SK-N-SH treated with all-trans-retinoic acid at 6 μM for 48 hours (cell line): ENCODE data around the gene FAM210A.

ENCODE experiments used
- ATAC-seq: fragments of 200-7000 bp; cut with Tn5 transposase; 3 replicates; pipeline ENCODE4 v1.9.1; 2020; ENCODE audit warnings: mild to moderate bottlenecking, moderate library complexity
- ARNTL ChIP-seq: fragments of 450-650 bp; formaldehyde crosslinking; IDR thresholded peaks from 2 replicates; pipeline ENCODE4 v1.5.0; 2020; ENCODE audit warnings: low read depth, mild to moderate bottlenecking, moderate library complexity, borderline replicate concordance
- CSDC2 ChIP-seq: fragments of 250-450 bp; sonication (Bioruptor Pico); IDR thresholded peaks from 2 replicates; pipeline ENCODE4 v1.5.0; 2020; ENCODE audit warnings: mild to moderate bottlenecking, moderate library complexity
- ESRRG ChIP-seq: fragments of 250-450 bp; sonication (Bioruptor Pico); IDR thresholded peaks from 2 replicates; pipeline ENCODE4 v1.6.1; 2021; ENCODE audit warnings: mild to moderate bottlenecking
- GLIS3 ChIP-seq: fragments of 250-450 bp; sonication (Bioruptor Pico); IDR thresholded peaks from 2 replicates; pipeline ENCODE4 v1.5.0; 2020; ENCODE audit warnings: mild to moderate bottlenecking, moderate library complexity
- ISL1 ChIP-seq: fragments of 250-450 bp; sonication (Bioruptor Pico); IDR thresholded peaks from 2 replicates; pipeline ENCODE4 v2.1.2; 2022; ENCODE audit warnings: mild to moderate bottlenecking, moderate library complexity
- OSR1 ChIP-seq: fragments of 250-450 bp; sonication (Bioruptor Pico); IDR thresholded peaks from 2 replicates; pipeline ENCODE4 v1.8.0; 2022; ENCODE audit warnings: moderate library complexity, mild to moderate bottlenecking, inconsistent platforms
- PPARA ChIP-seq: fragments of 250-450 bp; sonication (Bioruptor Pico); IDR thresholded peaks from 2 replicates; pipeline ENCODE4 v1.5.0; 2020; ENCODE audit warnings: mild to moderate bottlenecking, borderline replicate concordance
- RARB ChIP-seq: fragments of 250-450 bp; sonication (Bioruptor Pico); IDR thresholded peaks from 2 replicates; pipeline ENCODE4 v1.8.0; 2021; ENCODE audit warnings: mild to moderate bottlenecking, moderate library complexity
- TCF4 ChIP-seq: fragments of 250-450 bp; sonication (Bioruptor Pico); IDR thresholded peaks from 2 replicates; pipeline ENCODE4 v1.8.0; 2021; ENCODE audit warnings: mild to moderate bottlenecking, moderate library complexity, borderline replicate concordance
- TOX ChIP-seq: fragments of 250-450 bp; sonication (Bioruptor Pico); IDR thresholded peaks from 2 replicates; pipeline ENCODE4 v1.8.0; 2021; ENCODE audit warnings: mild to moderate bottlenecking, moderate library complexity, borderline replicate concordance
- ZC3H10 ChIP-seq: fragments of 250-450 bp; sonication (Bioruptor Pico); IDR thresholded peaks from 2 replicates; pipeline ENCODE4 v1.5.1; 2021; ENCODE audit warnings: mild to moderate bottlenecking, moderate library complexity
- ZFP3 ChIP-seq: fragments of 250-450 bp; sonication (Bioruptor Pico); IDR thresholded peaks from 2 replicates; pipeline ENCODE4 v1.5.0; 2020; ENCODE audit warnings: mild to moderate bottlenecking, moderate library complexity
- ZNF70 ChIP-seq: fragments of 450-650 bp; formaldehyde crosslinking; IDR thresholded peaks from 2 replicates; pipeline ENCODE4 v1.5.0; 2020; ENCODE audit warnings: mild to moderate bottlenecking, moderate library complexity
- ZNF8 ChIP-seq: fragments of 450-650 bp; formaldehyde crosslinking; IDR thresholded peaks from 2 replicates; pipeline ENCODE4 v1.5.0; 2020; ENCODE audit warnings: mild to moderate bottlenecking, moderate library complexity
- TF ChIP-seq, protein P1 (sequence below): fragments of 250-450 bp; sonication (Bioruptor Pico); IDR thresholded peaks from 2 replicates; pipeline ENCODE4 v1.5.1; 2021; ENCODE audit warnings: mild to moderate bottlenecking, moderate library complexity
- TF ChIP-seq, protein P2 (sequence below): fragments of 250-450 bp; sonication (Bioruptor Pico); IDR thresholded peaks from 2 replicates; pipeline ENCODE4 v1.5.1; 2020; ENCODE audit warnings: low read depth, mild to moderate bottlenecking, moderate library complexity
- TF ChIP-seq, protein P3 (sequence below): fragments of 250-450 bp; sonication (Bioruptor Pico); IDR thresholded peaks from 2 replicates; pipeline ENCODE4 v1.5.0; 2020; ENCODE audit warnings: mild to moderate bottlenecking, moderate library complexity
- TF ChIP-seq, protein P4 (sequence below): fragments of 250-450 bp; sonication (Bioruptor Pico); IDR thresholded peaks from 2 replicates; pipeline ENCODE4 v1.8.0; 2021; ENCODE audit warnings: low read depth, mild to moderate bottlenecking, moderate library complexity, borderline replicate concordance

The FAM210A gene

DNA sequence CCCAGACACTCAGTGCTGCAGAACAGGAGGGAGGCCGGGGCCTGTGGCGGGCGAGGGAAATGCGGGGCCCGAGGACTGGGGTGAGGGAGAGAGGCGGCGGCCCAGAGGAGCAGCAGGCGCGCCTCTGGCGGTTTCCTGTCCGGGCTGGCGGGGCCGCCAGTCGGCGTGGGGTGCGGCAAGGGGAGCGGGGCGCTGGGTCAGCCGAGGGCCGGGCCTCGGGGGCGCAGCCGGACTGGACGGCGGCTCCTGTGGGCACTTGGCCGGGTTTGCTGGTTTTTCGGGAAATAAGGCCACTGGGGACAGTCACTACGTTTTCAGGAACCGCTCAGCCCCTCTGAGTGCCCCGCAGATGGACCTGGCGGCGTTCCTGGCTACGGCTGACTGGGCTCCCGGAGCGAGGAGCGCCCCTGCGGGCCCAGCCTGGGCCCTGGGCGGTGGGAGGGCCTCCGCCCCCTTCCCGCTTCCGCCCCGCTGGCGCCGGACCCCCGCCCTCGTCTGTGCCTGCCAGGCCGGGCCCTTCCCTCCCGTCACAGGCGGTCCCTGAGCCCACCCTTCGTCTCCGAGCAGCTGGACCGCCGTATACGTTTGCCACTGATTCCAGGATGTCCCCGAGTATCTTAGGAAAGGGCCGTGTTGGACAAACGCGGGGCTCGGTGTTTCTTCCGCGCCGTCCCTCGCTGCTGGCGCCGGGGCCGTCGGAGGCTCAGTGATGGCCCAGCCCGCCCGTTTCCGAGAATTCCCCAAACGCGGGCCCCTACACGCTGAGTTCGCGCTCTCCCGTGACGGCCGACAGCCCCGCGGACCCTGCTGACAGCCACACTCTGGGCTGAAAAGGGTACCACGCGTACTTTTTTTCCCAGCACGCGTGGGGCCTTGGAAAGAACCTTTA lies 84.6 kb downstream of the FAM210A start (continued):
- TF ChIP-seq, protein P1, sequence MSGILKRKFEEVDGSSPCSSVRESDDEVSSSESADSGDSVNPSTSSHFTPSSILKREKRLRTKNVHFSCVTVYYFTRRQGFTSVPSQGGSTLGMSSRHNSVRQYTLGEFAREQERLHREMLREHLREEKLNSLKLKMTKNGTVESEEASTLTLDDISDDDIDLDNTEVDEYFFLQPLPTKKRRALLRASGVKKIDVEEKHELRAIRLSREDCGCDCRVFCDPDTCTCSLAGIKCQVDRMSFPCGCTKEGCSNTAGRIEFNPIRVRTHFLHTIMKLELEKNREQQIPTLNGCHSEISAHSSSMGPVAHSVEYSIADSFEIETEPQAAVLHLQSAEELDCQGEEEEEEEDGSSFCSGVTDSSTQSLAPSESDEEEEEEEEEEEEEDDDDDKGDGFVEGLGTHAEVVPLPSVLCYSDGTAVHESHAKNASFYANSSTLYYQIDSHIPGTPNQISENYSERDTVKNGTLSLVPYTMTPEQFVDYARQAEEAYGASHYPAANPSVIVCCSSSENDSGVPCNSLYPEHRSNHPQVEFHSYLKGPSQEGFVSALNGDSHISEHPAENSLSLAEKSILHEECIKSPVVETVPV (CRISPR knock-in tag): no peak
- no peak for TF ChIP-seq RARB (CRISPR knock-in tag)
- TF ChIP-seq GLIS3 (CRISPR knock-in tag): no peak
- TF ChIP-seq CSDC2 (CRISPR knock-in tag): no peak
- no peak for TF ChIP-seq ZC3H10
- no peak for TF ChIP-seq PPARA

DNA sequence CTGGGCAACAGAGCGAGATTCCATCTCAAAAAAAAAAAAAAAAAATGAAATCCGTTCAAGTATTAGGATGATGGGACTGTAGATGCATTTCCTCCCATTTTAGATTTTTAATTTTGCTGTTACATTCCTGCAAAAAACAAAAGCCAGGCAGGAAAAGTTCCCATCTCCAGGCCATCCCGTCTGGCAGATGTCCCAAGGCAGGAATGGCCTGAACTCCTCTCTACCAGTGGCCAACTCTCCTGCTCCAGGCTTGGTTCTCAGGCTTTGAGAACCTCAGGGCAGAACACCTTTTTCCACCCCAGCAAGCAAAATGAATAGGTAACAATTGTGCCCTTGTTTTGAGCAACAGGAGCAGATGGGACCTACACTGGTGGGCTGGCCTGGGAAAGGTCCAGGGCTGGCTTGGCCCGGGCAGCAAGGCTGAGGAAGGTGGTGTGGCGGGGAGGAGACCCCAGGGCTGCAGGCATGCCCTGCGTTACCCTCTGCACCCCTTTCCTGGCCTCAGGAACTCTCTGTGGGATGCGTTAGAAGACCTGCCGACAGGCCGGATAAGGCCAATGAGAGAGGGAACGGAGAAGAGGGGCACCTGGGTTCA lies 86.0 kb downstream of the FAM210A start:
- no peak for ATAC-seq
- no peak for TF ChIP-seq OSR1 (CRISPR knock-in tag)
- TF ChIP-seq PPARA: no peak
- TF ChIP-seq, protein P2, sequence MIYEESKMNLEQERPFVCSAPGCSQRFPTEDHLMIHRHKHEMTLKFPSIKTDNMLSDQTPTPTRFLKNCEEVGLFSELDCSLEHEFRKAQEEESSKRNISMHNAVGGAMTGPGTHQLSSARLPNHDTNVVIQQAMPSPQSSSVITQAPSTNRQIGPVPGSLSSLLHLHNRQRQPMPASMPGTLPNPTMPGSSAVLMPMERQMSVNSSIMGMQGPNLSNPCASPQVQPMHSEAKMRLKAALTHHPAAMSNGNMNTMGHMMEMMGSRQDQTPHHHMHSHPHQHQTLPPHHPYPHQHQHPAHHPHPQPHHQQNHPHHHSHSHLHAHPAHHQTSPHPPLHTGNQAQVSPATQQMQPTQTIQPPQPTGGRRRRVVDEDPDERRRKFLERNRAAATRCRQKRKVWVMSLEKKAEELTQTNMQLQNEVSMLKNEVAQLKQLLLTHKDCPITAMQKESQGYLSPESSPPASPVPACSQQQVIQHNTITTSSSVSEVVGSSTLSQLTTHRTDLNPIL (CRISPR knock-in tag): no peak
- TF ChIP-seq ARNTL: no peak
- TF ChIP-seq CSDC2 (CRISPR knock-in tag): no peak
- TF ChIP-seq ESRRG (CRISPR knock-in tag): no peak
- TF ChIP-seq, protein P1 (CRISPR knock-in tag): no peak

DNA sequence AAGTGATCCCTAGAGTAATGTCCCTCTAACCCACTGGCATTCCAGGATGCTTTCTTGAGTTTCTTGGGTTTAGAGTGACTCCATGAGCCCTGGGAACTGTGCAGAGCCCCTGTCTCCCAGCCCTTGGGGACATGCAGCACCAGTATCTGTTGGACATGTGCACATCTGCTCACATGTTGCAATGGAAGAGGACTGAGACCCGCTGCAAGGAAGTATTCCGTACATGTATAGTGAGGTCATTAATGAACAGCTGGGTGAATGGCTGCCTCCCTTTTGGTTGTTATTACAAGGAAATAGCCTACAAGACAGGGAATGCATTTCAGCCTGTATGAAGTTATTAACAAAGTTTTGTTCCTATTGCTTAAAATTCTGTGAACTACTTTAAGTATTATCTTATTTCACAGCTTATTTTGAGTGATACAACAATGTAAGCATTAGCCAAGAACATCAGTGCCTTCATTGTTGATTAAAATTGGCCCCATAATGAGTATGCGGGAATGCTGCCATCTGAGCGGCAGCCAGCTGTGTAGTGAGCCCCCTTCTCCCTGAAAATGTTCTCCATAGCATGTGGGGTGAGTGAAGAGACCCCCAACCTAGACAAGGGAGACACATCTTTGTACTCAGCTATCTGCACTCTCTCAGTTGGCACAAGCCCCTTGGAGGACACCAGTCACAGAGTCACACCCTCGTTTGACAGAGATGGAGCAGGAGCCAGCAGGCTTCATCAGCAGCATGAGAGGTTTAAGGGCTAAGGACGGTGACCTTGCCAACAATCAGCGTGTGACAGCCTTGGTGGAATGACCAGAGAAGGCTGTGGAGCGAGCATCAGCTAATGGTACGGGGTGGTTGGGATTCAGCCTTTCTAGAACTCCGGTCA lies 87.4 kb downstream of the FAM210A start:
- TF ChIP-seq ZNF8 (CRISPR knock-in tag): no peak
- no peak for TF ChIP-seq TCF4
- TF ChIP-seq ISL1: no peak
- no peak for TF ChIP-seq GLIS3 (CRISPR knock-in tag)
- TF ChIP-seq ZC3H10: no peak
- no peak for TF ChIP-seq ZFP3
- TF ChIP-seq TOX: no peak
- TF ChIP-seq, protein P2 (CRISPR knock-in tag): no peak
- TF ChIP-seq, all 23 proteins: peak for 0
- no peak for ATAC-seq

DNA sequence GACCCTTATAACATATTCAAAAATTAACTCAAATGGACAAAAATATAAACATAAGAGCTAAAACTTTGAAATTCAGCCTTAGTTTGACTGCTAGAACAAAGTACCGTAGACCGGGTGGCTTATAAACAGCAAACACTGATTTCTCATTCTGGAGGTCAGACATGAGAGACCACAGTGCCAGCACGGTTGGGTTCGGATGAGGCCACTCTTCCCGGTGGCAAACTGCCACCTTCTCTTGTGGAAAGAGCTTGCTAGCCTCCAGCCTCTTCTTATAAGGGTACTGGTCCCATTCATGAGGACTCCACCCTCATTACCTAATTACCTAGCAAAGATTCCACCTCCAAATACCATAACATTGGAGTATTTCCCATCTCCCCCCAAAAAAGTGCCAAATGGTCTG lies 91.3 kb downstream of the FAM210A start:
- ATAC-seq: no peak
- TF ChIP-seq TCF4: no peak
- TF ChIP-seq, protein P3, sequence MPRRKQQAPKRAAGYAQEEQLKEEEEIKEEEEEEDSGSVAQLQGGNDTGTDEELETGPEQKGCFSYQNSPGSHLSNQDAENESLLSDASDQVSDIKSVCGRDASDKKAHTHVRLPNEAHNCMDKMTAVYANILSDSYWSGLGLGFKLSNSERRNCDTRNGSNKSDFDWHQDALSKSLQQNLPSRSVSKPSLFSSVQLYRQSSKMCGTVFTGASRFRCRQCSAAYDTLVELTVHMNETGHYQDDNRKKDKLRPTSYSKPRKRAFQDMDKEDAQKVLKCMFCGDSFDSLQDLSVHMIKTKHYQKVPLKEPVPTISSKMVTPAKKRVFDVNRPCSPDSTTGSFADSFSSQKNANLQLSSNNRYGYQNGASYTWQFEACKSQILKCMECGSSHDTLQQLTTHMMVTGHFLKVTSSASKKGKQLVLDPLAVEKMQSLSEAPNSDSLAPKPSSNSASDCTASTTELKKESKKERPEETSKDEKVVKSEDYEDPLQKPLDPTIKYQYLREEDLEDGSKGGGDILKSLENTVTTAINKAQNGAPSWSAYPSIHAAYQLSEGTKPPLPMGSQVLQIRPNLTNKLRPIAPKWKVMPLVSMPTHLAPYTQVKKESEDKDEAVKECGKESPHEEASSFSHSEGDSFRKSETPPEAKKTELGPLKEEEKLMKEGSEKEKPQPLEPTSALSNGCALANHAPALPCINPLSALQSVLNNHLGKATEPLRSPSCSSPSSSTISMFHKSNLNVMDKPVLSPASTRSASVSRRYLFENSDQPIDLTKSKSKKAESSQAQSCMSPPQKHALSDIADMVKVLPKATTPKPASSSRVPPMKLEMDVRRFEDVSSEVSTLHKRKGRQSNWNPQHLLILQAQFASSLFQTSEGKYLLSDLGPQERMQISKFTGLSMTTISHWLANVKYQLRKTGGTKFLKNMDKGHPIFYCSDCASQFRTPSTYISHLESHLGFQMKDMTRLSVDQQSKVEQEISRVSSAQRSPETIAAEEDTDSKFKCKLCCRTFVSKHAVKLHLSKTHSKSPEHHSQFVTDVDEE (CRISPR knock-in tag): no peak
- TF ChIP-seq ZNF70 (CRISPR knock-in tag): no peak
- TF ChIP-seq, protein P2 (CRISPR knock-in tag): no peak
- TF ChIP-seq, protein P1 (CRISPR knock-in tag): no peak
- TF ChIP-seq, protein P4, sequence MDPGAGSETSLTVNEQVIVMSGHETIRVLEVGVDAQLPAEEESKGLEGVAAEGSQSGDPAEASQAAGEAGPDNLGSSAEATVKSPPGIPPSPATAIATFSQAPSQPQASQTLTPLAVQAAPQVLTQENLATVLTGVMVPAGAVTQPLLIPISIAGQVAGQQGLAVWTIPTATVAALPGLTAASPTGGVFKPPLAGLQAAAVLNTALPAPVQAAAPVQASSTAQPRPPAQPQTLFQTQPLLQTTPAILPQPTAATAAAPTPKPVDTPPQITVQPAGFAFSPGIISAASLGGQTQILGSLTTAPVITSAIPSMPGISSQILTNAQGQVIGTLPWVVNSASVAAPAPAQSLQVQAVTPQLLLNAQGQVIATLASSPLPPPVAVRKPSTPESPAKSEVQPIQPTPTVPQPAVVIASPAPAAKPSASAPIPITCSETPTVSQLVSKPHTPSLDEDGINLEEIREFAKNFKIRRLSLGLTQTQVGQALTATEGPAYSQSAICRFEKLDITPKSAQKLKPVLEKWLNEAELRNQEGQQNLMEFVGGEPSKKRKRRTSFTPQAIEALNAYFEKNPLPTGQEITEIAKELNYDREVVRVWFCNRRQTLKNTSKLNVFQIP: no peak
- no peak for TF ChIP-seq TOX
- no peak for TF ChIP-seq ISL1
- TF ChIP-seq GLIS3 (CRISPR knock-in tag): no peak
- TF ChIP-seq OSR1 (CRISPR knock-in tag): no peak
- TF ChIP-seq, all 23 proteins: peak for 0
